HG02678 (cell line): ENCODE measurements around the gene GLP2R.

Experiments used
- ATAC-seq: cut with Tn5 transposase; IDR thresholded peaks from one replicate; pipeline ENCODE4 v1.9.1; 2021; ENCODE audit warnings: mild to moderate bottlenecking, moderate library complexity; ENCODE audit not compliant: unreplicated experiment

GLP2R gene

GRCh38 chr17:9897372-9897968 is 71.7 kb downstream of the GLP2R start:
- ATAC-seq = no peak

- no peak for ATAC-seq
Observed at GRCh38 chr17:9898812-9899211, 73.1 kb downstream of the GLP2R start.

GRCh38 chr17:9899280-9900043 is 73.7 kb downstream of the GLP2R start:
- no peak for ATAC-seq

GRCh38 chr17:9900044-9900594 is 74.4 kb downstream of the GLP2R start:
- ATAC-seq = no peak

- no peak for ATAC-seq
Observed at GRCh38 chr17:9900784-9901183, 75.1 kb downstream of the GLP2R start.

- no peak for ATAC-seq
Observed at GRCh38 chr17:9902120-9902519, 76.4 kb downstream of the GLP2R start.

- ATAC-seq = no peak
Observed at GRCh38 chr17:9904277-9905077, 78.8 kb downstream of the GLP2R start.

- ATAC-seq = no peak
Observed at GRCh38 chr17:9905078-9905415, 79.3 kb downstream of the GLP2R start, which contains the start of gene RCVRN. RCVRN (minus strand) TSS chr17:9905271; CDS start chr17:9905180, 91 bp downstream.

- ATAC-seq = no peak
Observed at GRCh38 chr17:9905902-9906301, 80.2 kb downstream of the GLP2R start.

GRCh38 chr17:9906616-9907015 is 80.9 kb downstream of the GLP2R start:
- no peak for ATAC-seq

- no peak for ATAC-seq
Observed at GRCh38 chr17:9907131-9907530, 81.4 kb downstream of the GLP2R start.

- ATAC-seq = no peak
Observed at GRCh38 chr17:9907883-9908648, 82.3 kb downstream of the GLP2R start.

- ATAC-seq = no peak
Observed at GRCh38 chr17:9908649-9909042, 82.9 kb downstream of the GLP2R start.

GRCh38 chr17:9911089-9911488 is 85.4 kb downstream of the GLP2R start:
- no peak for ATAC-seq

- ATAC-seq = no peak
Observed at GRCh38 chr17:9912121-9913099, 86.7 kb downstream of the GLP2R start.

GRCh38 chr17:9913476-9913875 is 87.8 kb downstream of the GLP2R start:
- ATAC-seq = no peak

- ATAC-seq = no peak
Observed at GRCh38 chr17:9916108-9916507, 90.4 kb downstream of the GLP2R start.

GRCh38 chr17:9917131-9917530 is 91.4 kb downstream of the GLP2R start:
- ATAC-seq = no peak

GRCh38 chr17:9917801-9918200 is 92.1 kb downstream of the GLP2R start:
- no peak for ATAC-seq

- ATAC-seq = no peak
Observed at GRCh38 chr17:9918352-9918751, 92.6 kb downstream of the GLP2R start.
